Tibial nerve (tissue), 4 donors: ENCODE measurements around the gene KLHL5.

Experiments
- CTCF ChIP-seq, 5 experiments: fragments of 200-600 bp in 3 of 5; fragments of 450-650 bp in 2 of 5; sonication (generic) in 3 of 5; IDR thresholded peaks; one replicate each; pipeline ENCODE4 v1.5.1; 2016 to 2019; ENCODE audit warnings: antibody characterized with exemption in 5 of 5, mild to moderate bottlenecking in 3 of 5, moderate library complexity in 2 of 5
- EP300 ChIP-seq, 2 donors: sonication (generic); formaldehyde crosslinking; IDR thresholded peaks; one replicate each; pipeline ENCODE4 v1.6.1; 2017; ENCODE audit warnings: antibody characterized with exemption in 2 of 2, mild to moderate bottlenecking in 1 of 2
- POLR2A ChIP-seq, 2 donors: fragments of 450-650 bp; IDR thresholded peaks; one replicate each; pipeline ENCODE4 v1.6.1; 2017; ENCODE audit warnings: antibody characterized with exemption in 2 of 2, mild to moderate bottlenecking in 2 of 2, moderate library complexity in 2 of 2

GRCh38 chr4:39114436-39114835 lies 52.4 kb downstream of the KLHL5 start:
- TF ChIP-seq CTCF (IDR thresholded peaks at IDR 0.05) (no peak), POLR2A (IDR thresholded peaks at IDR 0.05) (no peak), EP300 (IDR thresholded peaks at IDR 0.05) (no peak)
